ENCODE results near the gene ITPRID2. TPM values are rescaled to one million over a fixed set of nuclear protein-coding genes. Genes with fewer than 3 reads are reported as not detected.
A peak's percentile ranks its signal among the peaks of the same experiment; 100 is the strongest.

The ITPRID2 gene
- total RNA-seq, 1 donor from 2014 or later: 31.4 TPM

GRCh38 chr2:181878448-181878847, 13.1 kb upstream of the ITPRID2 start:
- DNase-seq (ENCODE audit: low spot score in 2 of 2): no peak
- FAIRE-seq: no peak

- no peak for FAIRE-seq
- no peak for DNase-seq (ENCODE audit: low spot score in 2 of 2)
These were observed 12.2 kb upstream of the ITPRID2 start for GRCh38 chr2:181879295-181879694.

GRCh38 chr2:181882246-181883020, 9.1 kb upstream of the ITPRID2 start:
- FAIRE-seq (no peak), DNase-seq (ENCODE audit: low spot score in 2 of 2) (no peak)

- no peak for FAIRE-seq
- DNase-seq (ENCODE audit: low spot score in 2 of 2): no peak
These were observed 6.9 kb upstream of the ITPRID2 start for GRCh38 chr2:181884601-181885000.

GRCh38 chr2:181885096-181885495, 6.4 kb upstream of the ITPRID2 start:
- FAIRE-seq (no peak), DNase-seq (ENCODE audit: low spot score in 2 of 2) (no peak)

- FAIRE-seq (no peak), DNase-seq (ENCODE audit: low spot score in 2 of 2) (no peak)
These were observed 5.3 kb upstream of the ITPRID2 start for GRCh38 chr2:181886192-181886591.

- FAIRE-seq (peak; percentile 6), DNase-seq (ENCODE audit: low spot score in 2 of 2) (no peak)
These were observed 4.5 kb upstream of the ITPRID2 start for GRCh38 chr2:181887045-181887444.

GRCh38 chr2:181889776-181890175, 1.8 kb upstream of the ITPRID2 start:
- FAIRE-seq (no peak), DNase-seq (ENCODE audit: low spot score in 2 of 2) (no peak)

GRCh38 chr2:181890271-181890670, 1.3 kb upstream of the ITPRID2 start:
- no peak for DNase-seq (ENCODE audit: low spot score in 2 of 2)
- FAIRE-seq: no peak

GRCh38 chr2:181891966-181892798, 652 bp downstream of the ITPRID2 start:
- DNase-seq (ENCODE audit: low spot score in 2 of 2): peak; percentile 37 to 53
- FAIRE-seq: no peak

GRCh38 chr2:181892799-181893435, 1.4 kb downstream of the ITPRID2 start:
- DNase-seq (ENCODE audit: low spot score in 2 of 2) (no peak), FAIRE-seq (no peak)

GRCh38 chr2:181894381-181894780, 2.9 kb downstream of the ITPRID2 start:
- FAIRE-seq (no peak), DNase-seq (ENCODE audit: low spot score in 2 of 2) (no peak)

GRCh38 chr2:181895818-181896217, 4.3 kb downstream of the ITPRID2 start:
- FAIRE-seq (no peak), DNase-seq (ENCODE audit: low spot score in 2 of 2) (no peak)

GRCh38 chr2:181896286-181896685, 4.8 kb downstream of the ITPRID2 start:
- no peak for FAIRE-seq
- no peak for DNase-seq (ENCODE audit: low spot score in 2 of 2)

GRCh38 chr2:181900007-181900651, 8.6 kb downstream of the ITPRID2 start:
- no peak for DNase-seq (ENCODE audit: low spot score in 2 of 2)
- no peak for FAIRE-seq

GRCh38 chr2:181902625-181903024, 11.1 kb downstream of the ITPRID2 start:
- FAIRE-seq: no peak
- no peak for DNase-seq (ENCODE audit: low spot score in 2 of 2)

GRCh38 chr2:181904022-181904632, 12.6 kb downstream of the ITPRID2 start:
- DNase-seq (ENCODE audit: low spot score in 2 of 2) (no peak), FAIRE-seq (peak; percentile 51)

- DNase-seq (ENCODE audit: low spot score in 2 of 2) (no peak), FAIRE-seq (peak; percentile 24)
These were observed 15.5 kb downstream of the ITPRID2 start for GRCh38 chr2:181907057-181907456.

GRCh38 chr2:181907635-181908034, 16.1 kb downstream of the ITPRID2 start:
- DNase-seq (ENCODE audit: low spot score in 2 of 2) (no peak), FAIRE-seq (no peak)

All from frontal cortex (tissue), 4 donors.